ENCODE results near the gene ASTN2.
"Not testable (repeated sequence)": the region's sequence is repeated elsewhere in the genome, so short reads cannot be mapped to it uniquely, and the experiment has no call there.

Gene ASTN2

DNA sequence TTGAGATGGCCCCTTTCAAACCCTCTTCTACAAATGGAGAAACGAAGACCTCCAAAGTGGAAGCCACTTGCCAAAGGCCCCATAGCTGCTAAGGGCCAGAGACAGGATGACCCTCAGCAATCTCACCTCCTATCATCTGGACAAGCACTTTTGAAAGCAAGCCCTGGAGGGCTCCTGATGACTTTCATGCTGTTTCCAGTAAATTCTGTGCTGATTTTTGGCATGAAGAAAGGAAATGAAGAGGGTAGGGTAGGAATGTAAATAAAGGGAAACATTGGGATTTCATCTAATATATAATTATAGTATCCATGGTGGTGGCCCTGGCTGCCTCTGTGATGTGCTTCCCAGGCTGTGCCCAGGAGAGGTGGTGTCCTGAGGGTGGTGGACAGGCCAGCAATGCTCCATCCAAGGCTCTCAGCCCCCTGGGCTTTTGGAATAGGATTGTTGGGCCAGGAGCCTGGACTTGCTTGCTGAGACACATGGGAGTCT, 935.8 kb downstream of the ASTN2 start:
- no peak for DNase-seq (ENCODE audit: low read depth)

DNA sequence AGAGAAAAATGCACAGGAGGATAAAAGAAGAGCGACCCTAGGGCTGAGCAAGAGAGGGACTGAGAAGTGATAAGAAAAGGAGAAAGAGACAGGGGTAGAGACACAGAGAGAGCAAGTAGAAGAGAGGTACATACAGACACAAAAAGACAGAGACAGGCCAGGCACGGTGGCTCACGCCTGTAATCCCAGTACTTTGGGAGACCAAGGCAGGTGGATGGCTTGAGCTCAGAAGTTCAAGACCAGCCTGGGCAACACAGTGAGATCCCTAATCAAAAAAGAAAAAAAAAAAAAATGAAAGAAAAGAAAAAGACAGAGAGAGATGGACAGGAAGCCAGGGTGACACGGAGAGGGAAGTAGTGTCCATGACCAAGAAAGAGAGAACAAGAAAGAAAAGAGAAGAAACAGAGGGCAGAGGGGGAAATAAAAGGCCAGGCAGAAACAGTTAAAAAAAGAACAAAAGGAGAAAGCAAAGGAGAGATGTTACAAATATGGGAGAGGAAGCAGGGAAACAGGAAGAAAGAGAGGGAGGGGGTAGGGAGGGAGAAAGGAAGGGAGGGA, 937.2 kb downstream of the ASTN2 start:
- no peak for DNase-seq (ENCODE audit: low read depth)

DNA sequence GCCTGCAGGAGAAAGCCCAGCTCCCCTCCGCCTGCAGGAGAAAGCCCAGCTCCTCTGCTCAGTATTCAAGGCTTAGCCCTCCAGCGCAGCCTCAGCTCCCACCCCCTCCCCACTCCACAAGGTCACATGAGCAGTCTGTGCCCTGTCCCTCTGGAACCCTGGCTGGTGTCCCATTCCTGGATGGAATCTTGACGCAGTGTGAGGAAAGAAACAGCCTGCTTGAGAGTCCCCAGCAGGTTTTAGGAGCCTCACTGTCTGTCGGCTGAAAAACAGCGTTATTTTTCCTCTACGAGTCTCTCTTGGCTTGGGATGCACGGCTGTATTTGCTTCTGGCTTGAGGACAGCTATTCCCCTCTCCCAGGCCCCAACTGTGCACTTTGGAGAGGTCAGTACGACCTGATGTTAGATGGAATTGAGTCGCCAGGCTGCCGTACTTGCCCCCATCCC, 937.9 kb downstream of the ASTN2 start:
- DNase-seq (ENCODE audit: low read depth), result no peak

DNA sequence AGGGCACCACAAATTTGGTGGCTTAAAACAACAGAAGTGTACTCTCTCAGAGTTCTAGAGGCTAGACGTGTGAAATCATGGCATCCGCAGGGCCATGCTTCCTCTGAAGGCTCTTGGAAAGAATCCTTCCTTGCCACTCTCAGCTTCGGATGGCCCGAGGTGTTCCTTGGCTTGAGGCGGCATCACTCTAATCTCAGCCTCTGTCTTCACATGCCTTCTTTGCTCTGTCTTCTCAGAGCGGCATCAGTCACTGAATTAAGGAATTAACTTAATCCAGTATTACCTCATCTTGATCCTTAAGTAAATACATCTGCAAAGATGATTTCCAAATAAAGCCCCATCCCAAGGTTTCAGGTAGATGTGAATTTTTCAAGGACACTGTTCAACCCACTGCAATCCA, 938.9 kb downstream of the ASTN2 start:
- no peak for DNase-seq (ENCODE audit: low read depth)

DNA sequence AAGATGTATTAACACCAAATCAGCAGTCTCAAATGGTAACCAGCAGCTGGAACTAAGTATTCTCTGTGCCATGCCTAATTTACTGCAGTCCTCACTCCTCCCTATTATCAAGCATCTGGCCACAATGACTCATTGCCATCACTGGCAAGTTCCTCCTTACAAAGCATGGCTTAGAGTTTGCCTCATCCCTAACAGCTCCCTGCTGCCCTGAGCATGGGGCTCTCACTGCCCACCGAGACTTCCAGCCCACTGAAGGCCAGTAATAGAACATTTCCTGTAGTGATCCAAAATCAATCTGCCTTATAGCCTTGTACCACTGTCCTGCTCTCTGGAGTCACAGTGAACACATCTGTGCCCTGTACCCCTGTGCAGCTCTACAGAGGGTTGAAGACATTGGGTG, 939.7 kb downstream of the ASTN2 start:
- no peak for DNase-seq (ENCODE audit: low read depth)

DNA sequence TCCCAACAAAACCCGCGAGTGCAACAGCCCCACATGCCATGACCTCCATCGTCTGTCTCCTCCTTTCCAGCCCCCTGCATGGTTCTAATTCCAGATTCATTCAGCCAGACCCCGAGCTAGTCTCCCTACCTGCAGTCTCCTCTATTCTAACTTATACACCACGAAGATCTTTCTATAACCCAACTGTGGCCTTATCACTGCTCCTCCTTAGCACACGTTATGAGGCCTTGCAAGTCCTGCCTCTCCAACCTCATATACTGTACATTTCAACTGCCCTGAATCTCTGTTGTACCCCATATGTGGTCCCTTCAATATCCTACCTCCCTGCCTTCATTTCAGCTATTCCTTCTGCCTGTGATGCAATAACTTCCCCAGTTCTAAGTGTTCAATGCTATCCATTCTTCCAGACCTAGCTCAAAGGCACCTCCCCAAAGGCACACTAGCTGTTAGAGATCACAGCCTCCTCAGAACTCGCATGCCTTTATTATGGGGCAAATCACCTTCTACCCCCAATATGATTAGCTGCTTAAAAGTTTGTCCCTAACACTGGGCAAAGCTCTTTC, 942.8 kb downstream of the ASTN2 start:
- DNase-seq (ENCODE audit: low read depth), result no peak

DNA sequence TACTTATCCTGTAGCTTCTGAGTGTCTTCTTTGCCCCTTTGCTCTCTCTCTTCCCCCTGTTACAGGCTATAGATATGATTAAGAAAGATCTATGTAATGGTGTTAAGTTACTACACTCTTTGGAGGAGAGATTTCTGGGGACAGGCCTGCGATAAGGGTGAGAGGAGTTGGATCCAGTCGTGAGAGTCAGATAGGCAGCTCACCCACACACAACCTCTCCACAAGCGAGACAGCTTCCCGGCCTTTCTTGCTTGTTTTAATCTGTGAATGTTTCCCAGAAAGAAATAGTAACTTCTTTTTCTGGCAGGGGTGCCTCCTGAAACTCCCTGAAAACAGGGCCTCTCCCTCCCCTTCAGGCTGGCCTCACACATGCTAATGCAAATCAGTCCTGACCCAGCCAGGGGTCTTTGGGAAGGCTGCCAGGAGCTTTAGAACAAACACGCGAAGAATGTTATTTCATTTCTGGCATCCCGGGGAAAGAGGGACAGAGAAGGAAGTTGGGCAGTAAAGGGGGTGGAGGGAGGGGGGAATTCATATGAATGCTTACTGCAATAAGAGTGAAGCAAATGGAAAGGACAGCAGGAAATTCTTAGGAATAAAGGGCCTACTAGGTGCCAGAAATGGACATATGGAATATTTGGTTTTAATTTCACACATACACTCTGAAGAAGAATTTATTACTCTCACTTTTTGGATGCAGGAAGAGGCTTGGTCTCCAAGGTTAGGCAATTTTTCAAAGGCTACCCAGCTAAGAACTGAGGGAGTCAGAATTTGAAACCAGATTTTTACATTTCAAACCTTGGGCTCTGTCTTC, 943.6 kb downstream of the ASTN2 start:
- no peak for DNase-seq (ENCODE audit: low read depth)

DNA sequence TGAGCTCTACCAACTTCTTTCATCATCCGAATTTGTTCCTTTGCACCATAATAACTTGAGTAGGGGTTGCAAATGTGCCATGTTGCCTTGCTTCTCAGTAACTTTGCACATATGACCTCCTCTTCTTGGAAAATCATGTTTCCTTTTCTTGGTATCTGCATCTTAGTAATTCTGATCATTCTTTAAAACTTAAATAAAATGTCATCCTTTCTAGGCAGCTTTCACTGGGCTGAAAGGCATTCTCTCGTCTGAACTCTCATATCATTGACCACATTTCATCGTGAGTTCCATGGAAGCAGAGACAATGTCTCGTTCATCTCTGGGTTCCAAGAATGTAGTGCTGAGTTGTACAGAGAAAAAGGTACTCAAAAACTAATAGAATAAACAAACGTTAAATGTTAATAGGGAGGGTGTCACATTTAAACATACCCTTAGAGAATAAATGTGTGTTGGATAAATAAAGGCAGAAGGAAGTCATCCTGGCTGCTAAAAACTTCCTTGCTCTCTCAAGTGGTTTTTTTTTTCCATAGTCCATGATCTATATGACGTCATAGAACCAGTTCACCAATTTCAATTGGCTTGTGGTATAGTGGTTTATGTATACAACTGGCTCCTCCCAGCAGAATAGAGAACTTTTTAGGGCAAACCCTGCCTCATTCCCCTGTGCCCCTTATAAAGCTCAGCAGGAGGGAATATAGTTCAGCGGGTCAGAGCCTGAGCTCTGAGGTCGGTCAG, 945.9 kb downstream of the ASTN2 start:
- no peak for DNase-seq (ENCODE audit: low read depth)

DNA sequence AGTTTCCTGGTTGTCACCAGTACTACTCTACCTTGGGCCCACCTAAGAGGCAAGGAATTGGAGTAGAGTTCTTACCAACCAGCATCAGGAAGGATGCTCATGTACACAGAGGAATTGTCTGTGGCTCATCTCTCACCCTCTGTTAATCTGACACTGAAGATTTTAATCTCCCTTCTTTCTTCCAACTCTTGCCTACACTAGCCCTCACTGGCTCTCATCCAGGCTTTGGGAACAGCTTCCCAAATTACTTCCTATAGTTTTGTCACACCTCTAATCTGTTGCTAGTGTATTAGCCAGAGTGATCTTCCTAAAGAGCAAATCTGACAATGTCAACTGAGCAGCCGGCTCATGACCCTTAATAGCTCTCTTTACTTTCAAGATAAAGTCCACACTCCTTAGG, 946.5 kb downstream of the ASTN2 start:
- DNase-seq (ENCODE audit: low read depth), result no peak

DNA sequence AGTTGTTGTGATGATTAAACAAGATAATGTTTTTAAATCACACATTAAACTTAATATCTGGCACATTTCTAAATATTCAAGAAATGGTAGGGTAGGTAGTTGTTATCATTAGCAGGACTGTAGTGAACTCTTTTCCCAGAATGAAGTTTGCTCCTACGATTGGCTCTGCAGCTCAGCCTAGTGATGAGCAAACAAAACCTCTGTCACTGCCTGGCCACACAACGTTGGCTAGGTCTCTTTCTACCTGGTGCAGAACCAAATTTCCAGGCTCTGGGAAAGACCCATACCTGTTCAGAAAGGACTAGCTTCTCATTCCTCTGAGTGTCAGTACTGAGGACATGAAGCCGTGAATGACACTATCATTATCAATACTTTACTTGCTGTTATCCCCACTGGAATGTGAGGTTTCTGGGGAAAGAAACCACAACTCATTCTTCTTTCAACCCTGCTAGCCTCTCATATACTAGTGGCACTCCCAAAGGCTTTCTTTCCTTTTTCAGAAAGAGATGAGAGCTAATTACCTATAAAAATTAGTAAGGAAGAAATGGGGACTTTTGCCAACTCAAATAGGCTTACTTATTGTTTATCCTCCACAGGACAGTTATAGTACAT, 947.0 kb downstream of the ASTN2 start:
- DNase-seq (ENCODE audit: low read depth), result no peak

DNA sequence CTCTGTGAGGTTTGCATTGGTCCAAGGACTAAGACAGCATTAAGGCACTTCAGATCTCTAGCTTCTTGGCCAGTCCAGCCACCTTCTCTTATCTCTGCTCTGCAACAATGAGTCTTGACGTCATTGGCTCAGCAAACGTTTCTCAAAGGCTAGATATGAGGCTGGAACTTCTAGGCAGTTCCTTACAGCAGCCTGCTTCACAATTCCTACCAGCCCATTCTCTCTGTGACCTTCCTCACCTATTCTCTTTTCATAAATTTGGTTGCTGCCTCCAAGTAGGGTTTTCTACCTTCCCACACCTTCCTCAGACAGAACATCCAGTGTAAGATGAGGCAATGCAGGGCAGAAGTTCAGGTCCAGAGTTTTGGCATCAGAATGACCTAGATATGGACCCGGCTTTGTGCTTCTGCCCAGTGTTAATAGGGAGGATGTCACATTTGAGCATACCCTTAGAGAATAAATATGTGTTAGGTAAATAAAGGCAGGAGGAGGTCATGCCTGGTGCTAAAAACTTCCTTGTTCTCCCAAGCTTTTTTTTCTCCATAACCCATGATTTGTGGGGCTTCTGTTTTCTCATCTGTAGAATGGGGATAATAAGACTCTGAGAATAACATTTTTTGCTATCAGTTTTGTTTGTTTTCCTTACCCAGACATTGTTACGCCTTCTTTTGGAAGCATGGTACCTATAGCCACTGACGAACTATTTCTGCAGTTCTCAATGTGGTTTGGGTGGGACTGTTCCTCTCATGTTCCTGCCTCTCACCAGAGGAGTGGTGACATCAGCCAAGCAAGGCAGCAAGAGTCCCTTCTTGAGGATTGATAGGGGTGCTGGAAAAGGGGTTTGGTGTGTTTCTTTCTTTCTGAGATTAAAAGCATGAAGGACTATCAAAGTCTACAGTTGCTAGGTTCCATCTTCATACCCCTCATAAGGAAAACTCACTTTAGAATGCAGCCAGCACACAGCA, 948.3 kb downstream of the ASTN2 start:
- DNase-seq (ENCODE audit: low read depth), result no peak

DNA sequence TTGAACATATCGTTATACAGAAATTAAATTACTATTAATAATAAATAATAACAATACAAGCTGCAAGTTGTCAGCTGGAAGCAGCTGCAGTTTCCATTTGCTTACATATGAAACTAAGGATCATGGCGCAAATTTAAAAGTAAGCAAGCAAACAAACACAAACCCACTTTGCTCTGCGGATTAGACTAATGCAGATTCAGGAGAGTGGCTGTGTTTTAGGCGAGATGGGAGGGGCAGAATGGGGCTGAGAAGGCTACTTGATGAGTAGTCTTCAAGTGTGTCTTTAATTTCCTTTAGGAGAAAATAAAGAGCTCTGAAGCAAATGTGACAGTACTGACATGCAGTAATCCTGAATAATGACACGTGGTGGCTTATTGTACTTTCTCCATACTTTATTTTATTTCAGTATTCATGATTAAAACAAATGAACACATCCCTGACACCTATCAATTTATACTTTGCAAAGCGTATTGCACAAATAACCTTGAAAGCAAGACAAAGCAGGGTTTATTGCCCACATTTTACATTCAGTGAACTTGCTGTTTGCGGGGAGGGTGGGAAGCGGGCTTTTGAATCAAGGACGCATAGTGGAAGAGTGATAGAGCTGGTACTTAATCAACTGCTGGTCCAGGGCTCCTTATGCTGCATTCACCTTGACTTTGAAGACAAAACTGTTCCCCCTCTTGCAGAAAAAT, 949.1 kb downstream of the ASTN2 start:
- DNase-seq (ENCODE audit: low read depth), result no peak

DNA sequence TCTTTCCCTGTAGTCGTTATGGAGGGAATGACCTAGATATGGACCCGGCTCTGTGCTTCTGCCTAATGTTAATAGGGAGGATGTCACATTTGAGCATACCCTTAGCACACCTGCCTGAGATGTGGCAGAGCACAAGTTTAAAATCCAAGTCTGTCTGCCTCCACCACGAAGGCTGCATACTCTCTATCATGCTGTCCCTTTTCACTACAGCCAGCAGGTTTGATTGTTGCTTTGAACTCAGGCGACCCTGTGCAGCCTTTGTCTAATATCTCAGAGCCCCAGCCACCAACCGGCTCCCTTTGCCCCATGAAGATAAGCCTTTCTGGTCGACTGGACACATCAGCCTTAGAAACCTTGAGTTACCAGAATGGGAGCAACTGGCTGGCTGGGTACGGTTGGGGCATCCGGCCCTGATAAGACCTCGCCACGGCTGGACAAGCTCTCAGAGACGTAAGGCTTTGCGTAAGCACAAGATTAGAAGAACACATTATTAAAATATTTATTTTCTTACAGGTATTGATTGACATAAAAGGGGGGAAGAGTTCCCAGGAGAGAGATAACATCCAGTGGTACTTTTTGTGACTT, 949.8 kb downstream of the ASTN2 start:
- DNase-seq (ENCODE audit: low read depth), result no peak

DNA sequence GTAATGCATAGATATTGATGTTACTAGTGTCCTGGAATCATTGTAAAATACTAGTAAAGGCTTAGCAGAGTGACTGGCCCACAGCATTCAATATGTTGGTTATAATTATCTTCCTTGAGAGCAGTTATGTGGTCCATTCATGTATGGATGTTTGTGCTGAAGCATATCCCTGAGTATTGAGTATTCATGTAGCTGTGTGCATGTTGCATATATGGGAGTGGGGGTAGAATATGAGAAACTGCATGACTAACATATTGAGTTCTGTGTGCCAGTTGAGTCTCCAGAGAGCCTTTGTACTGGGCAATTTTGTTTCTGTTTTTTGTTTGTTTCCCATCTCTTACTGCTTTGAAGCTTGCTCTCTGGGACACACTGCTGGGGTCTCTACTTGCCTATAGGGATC, 950.4 kb downstream of the ASTN2 start:
- DNase-seq (ENCODE audit: low read depth), result no peak

DNA sequence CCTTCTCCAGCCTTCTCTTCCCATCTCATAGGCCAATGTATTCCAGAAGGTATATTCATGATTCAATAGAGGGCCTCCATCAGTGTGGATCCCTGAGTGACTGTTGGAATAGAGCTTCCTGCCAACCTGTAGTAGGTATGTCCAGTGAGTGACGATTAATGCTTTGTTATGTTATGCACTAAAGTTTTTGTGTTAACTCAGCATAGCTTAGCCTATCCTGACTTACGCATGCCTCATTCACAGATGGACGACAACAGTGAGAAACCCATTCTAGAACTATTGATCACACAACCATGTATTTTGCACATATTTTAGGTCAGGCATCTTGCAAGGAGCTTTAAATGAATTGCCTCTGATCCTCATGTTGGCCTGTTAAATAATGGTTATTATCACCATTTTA, 953.2 kb downstream of the ASTN2 start:
- DNase-seq (ENCODE audit: low read depth), result no peak

DNA sequence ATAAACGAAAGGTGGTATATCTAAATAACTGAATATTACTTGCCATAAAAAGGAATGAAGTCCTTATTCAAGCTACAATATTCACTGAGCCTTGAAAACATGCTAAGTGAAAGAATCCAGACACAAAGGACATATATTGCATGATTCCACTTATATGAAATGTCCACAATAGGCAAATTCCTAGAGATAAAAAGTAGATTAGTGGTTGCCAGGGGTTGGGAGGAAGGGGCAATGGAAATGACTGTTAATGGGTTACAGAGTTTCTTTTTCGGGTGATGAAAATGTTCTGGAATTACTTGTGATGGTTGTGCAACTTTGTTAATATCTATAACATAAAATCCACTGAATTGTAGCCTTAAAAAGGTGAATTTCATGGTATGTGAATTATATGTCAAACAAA, 954.8 kb downstream of the ASTN2 start:
- DNase-seq (ENCODE audit: low read depth), result no peak

DNA sequence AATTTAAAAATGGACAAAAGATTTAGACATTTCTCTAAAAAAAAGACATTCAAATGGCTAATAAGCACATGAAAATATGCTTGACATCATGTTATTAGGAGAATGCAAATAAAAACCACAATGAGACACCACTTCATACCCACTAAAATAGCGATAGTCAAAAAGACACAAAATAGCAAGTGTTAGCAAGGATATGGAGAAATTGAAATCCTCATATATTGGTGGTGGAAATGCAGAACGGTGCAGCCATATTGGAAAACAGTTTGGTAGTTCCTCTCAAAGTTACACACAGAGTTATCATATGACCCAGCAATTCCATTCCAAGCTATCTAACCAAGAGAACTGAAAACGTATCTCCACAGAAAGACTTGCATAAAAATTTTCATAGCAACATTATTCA, 955.3 kb downstream of the ASTN2 start:
- DNase-seq (ENCODE audit: low read depth), result no peak

DNA sequence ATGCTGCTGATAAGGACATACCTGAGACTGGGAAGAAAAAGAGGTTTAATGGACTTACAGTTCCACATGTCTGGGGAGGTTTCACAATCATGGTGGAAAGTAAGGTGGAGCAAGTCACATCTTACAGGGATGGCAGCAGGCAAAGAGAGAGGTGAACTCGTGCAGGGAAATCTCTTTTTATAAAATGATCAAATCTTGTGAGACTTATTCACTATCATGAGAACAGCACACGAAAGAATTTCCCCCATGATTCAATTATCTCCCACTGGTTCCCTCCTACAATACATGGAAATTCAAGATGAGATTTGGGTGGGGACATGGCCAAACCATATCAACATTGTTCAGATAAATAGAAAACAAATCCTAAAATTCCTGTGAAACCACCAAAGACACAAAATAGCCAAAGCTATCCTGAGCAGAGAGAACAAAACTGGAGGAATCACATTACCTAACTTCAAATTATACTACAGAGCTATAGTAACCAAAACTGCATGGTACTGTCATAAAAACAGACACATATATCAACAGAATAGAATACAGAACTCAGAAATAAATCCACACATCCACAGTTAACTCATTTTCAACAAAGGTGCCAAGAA, 958.3 kb downstream of the ASTN2 start:
- no peak for DNase-seq (ENCODE audit: low read depth)

DNA sequence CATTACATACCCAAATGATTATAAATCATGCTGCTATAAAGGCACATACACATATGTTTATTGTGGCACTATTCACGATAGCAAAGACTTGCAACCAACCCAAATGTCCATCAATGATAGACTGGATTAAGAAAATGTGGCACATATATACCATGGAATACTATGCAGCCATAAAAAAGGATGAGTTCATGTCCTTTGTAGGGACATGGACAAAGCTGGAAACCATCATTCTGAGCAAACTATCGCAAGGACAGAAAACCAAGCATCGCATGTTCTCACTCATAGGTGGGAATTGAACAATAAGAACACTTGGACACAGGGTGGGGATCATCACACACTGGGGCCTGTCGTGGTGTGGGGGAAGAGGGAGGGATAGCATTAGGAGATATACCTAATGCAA, 960.3 kb downstream of the ASTN2 start:
- DNase-seq (ENCODE audit: low read depth), result not testable (repeated sequence)

DNA sequence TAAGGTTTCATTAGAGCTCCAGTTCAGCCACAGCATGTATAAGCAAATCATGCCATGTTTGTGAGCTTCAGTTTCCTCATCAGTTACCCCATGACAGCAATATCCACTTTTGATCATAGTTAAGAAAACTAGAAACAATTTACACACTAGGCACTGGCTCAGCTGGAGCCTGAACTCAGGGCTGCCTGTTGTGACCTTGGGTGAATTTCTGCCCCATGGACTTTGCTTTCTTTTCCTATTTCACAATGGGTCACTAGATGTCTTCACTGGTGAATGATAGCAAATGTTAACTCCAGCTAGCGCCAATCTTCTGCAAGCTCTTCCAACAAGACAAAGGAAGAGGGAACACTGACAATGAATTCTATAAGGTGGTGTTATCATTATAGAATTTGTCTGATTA, 961.1 kb downstream of the ASTN2 start:
- no peak for DNase-seq (ENCODE audit: low read depth)

All from activated T-helper 1 cell treated with Interleukin-2 at 50 U/mL for 16 hours (primary cell).